Endothelial cell of umbilical vein (primary cell): Measurements from ENCODE around the gene ALDH1L1. TPM values are rescaled to one million over a fixed set of nuclear protein-coding genes. Genes with fewer than 3 reads are reported as not detected.
A peak's percentile ranks its signal among the peaks of the same experiment; 100 is the strongest.

ENCODE experiments used
- BruUV-seq: library from RNA; stranded (reverse); fragments of 400-500 nt; replicated peaks from 2 replicates; lab custom pipeline; 2021; lab: Mats Ljungman, UMichigan
- CTCF ChIA-PET: fragments of 300-600, 350-600 bp; sonication (Branson Sonifier 250); formaldehyde crosslinking; loops from one replicate; lab custom pipeline; 2021; ENCODE audit warnings: antibody characterized with exemption, inconsistent platforms; lab: Charles Lee
- POLR2A ChIA-PET: fragments of 300-600, 350-600 bp; sonication (Branson Sonifier 250); formaldehyde crosslinking; loops from one replicate; lab custom pipeline; 2021; ENCODE audit warnings: antibody characterized with exemption, inconsistent platforms; lab: Charles Lee
- DNase-seq: peaks from one replicate; pipeline ENCODE4 v3.0.0-alpha.2; 2011; ENCODE audit warnings: low read depth, low spot score
- FAIRE-seq: peaks from 2 replicates; lab custom pipeline; 2011; peaks lifted over from hg19 to GRCh38; lab: Jason Lieb, UNC
- H2AFZ ChIP-seq: 2 replicates; pipeline ENCODE4 v1.6.0; 2012; ENCODE audit warnings: low read depth, low read length, control low read depth, inconsistent platforms
- H3K27ac ChIP-seq: 2 replicates; pipeline ENCODE4 v1.5.1; 2011; ENCODE audit warnings: low read depth, mild to moderate bottlenecking, control low read depth, low read length, moderate library complexity; ENCODE audit not compliant: insufficient read depth
- H3K27me3 ChIP-seq, 2 experiments: 2 replicates each; pipeline versions ENCODE4 v1.6.0 to v1.6.1; 2011; ENCODE audit warnings: low read length in 2 of 2, mixed read lengths in 1 of 2; ENCODE audit not compliant: control insufficient read depth in 2 of 2, insufficient read depth in 2 of 2
- H3K36me3 ChIP-seq, 2 experiments: 2 replicates in 1 of 2; 3 replicates in 1 of 2; pipeline ENCODE4 v1.5.1; 2011; ENCODE audit warnings: low read length in 2 of 2, mild to moderate bottlenecking in 1 of 2, moderate library complexity in 1 of 2; ENCODE audit not compliant: control insufficient read depth in 2 of 2, insufficient read depth in 2 of 2; ENCODE audit errors: extremely low read depth in 1 of 2
- H3K4me1 ChIP-seq: 3 replicates; pipeline ENCODE4 v1.5.1; 2011; ENCODE audit warnings: mild to moderate bottlenecking, low read length; ENCODE audit not compliant: control insufficient read depth, insufficient read depth; ENCODE audit errors: extremely low read depth
- H3K4me2 ChIP-seq: 2 replicates; pipeline ENCODE4 v1.6.1; 2011; ENCODE audit warnings: low read length, control low read depth, mixed read lengths; ENCODE audit not compliant: insufficient read depth
- H3K4me3 ChIP-seq, 3 experiments: fragments of 200-600 bp in 1 of 3; sonication (generic), shearing (Covaris generic) in 1 of 3; replicated peaks in 1 of 3; 2 replicates each; pipeline ENCODE4 v1.5.1; 2011 to 2016; ENCODE audit warnings: control low read depth in 3 of 3, low read length in 3 of 3, mild to moderate bottlenecking in 2 of 3, inconsistent platforms in 1 of 3, low read depth in 1 of 3, moderate library complexity in 1 of 3; ENCODE audit not compliant: insufficient read depth in 1 of 3
- H3K79me2 ChIP-seq: 2 replicates; pipeline ENCODE4 v1.6.0; 2012; ENCODE audit warnings: low read length, inconsistent platforms; ENCODE audit not compliant: control insufficient read depth, insufficient read depth
- H3K9ac ChIP-seq: replicated peaks from 2 replicates; pipeline ENCODE3; 2011; ENCODE audit warnings: low read length, control low read depth; ENCODE audit not compliant: insufficient read depth; ENCODE audit errors: extremely low read depth
- H3K9me1 ChIP-seq: replicated peaks from 3 replicates; pipeline ENCODE4 v1.6.0; 2011; ENCODE audit warnings: mild to moderate bottlenecking, low read length; ENCODE audit not compliant: control insufficient read depth, insufficient read depth; ENCODE audit errors: extremely low read depth
- H3K9me3 ChIP-seq: replicated peaks from 2 replicates; pipeline ENCODE4 v1.5.1; 2012; ENCODE audit warnings: low read length, inconsistent platforms; ENCODE audit not compliant: control insufficient read depth, insufficient read depth
- H4K20me1 ChIP-seq: replicated peaks from 2 replicates; pipeline ENCODE3; 2011; ENCODE audit warnings: mild to moderate bottlenecking, low read length; ENCODE audit not compliant: control insufficient read depth, insufficient read depth; ENCODE audit errors: extremely low read depth
- CTCF ChIP-seq, 2 donors: IDR thresholded peaks; 1 replicate in 1 of 2; 2 replicates in 1 of 2; pipeline ENCODE4 v1.5.1; 2011; ENCODE audit warnings: low read length in 2 of 2, mild to moderate bottlenecking in 2 of 2, moderate library complexity in 2 of 2, control low read depth in 1 of 2, inconsistent platforms in 1 of 2, low read depth in 1 of 2; ENCODE audit not compliant: insufficient read depth in 1 of 2; ENCODE audit errors: extremely low read depth in 1 of 2
- EZH2 ChIP-seq: IDR thresholded peaks from 2 replicates; pipeline ENCODE4 v1.6.1; 2012; ENCODE audit warnings: borderline replicate concordance, low read depth, mild to moderate bottlenecking, moderate library complexity, low read length, inconsistent platforms; ENCODE audit not compliant: severe bottlenecking
- FOS ChIP-seq: IDR thresholded peaks from 2 replicates; pipeline ENCODE4 v1.6.1; 2011; ENCODE audit warnings: mild to moderate bottlenecking, low read length, moderate library complexity, borderline replicate concordance; ENCODE audit not compliant: insufficient read depth
- GATA2 ChIP-seq: IDR thresholded peaks from 2 replicates; pipeline ENCODE4 v1.7.0; 2011; ENCODE audit warnings: low read depth, mild to moderate bottlenecking, moderate library complexity, mixed read lengths, low read length; ENCODE audit not compliant: insufficient read length, insufficient read depth
- JUN ChIP-seq: IDR thresholded peaks from 2 replicates; pipeline ENCODE4 v1.6.1; 2011; ENCODE audit warnings: borderline replicate concordance, low read depth; ENCODE audit not compliant: insufficient read length, insufficient read depth
- MAX ChIP-seq: IDR thresholded peaks from 2 replicates; pipeline ENCODE4 v1.6.1; 2011; ENCODE audit not compliant: insufficient read depth, insufficient read length
- MYC ChIP-seq: IDR thresholded peaks from one replicate; pipeline ENCODE4 v1.6.1; 2011; ENCODE audit warnings: mild to moderate bottlenecking, low read depth, low read length
- POLR2A ChIP-seq: IDR thresholded peaks from 2 replicates; pipeline ENCODE4 v1.6.1; 2012; ENCODE audit warnings: low read depth, mild to moderate bottlenecking, control low read depth, low read length
- POLR2AphosphoS5 ChIP-seq: IDR thresholded peaks from 2 replicates; pipeline ENCODE4 v1.6.1; 2012; ENCODE audit warnings: low read depth, mild to moderate bottlenecking, control low read depth, low read length, moderate library complexity; ENCODE audit not compliant: insufficient read depth
- dilution Hi-C: fragments of 300-500 bp; cut with MboI; formaldehyde crosslinking; loops from one replicate; pipeline ENCODE4 v1.15.0; 2019; ENCODE audit warnings: low sequenced_read_pairs; ENCODE audit not compliant: extremely low pct_ligation_motif_present
- intact Hi-C: fragments of 100-400 bp; cut with micrococcal nuclease; formaldehyde crosslinking; loops from one replicate; pipeline ENCODE4 v1.10.0; 2022
- polyA plus RNA-seq, 4 experiments: library from polyadenylated mRNA; depleted of rRNA in 3 of 4; stranded (reverse) in 3 of 4; unstranded in 1 of 4; fragments of >200 nt; gene quantifications; 2 replicates each; pipeline versions ENCODE4 v1.2.1 to v1.2.3, GENCODE V29; 2011 to 2012; ENCODE audit warnings: missing spikeins in 1 of 4
- total RNA-seq: library from RNA; stranded (reverse); gene quantifications from 2 replicates; pipeline ENCODE4 v1.2.3, GENCODE V29; 2021

The ALDH1L1 gene
- total and polyA plus RNA-seq, 2 donors (not counting 3 experiments of a cell fraction or from before 2014, with no cell fraction given) = not detected

GRCh38 chr3:126197854-126198584 lies 17.6 kb upstream of the ALDH1L1 start:
- no TSS peak for BruUV-seq
- no peaks in the 10 kb centered on the region for H3K9me1 ChIP-seq
- H3K9ac ChIP-seq = no peak overlapping the region
- peaks cover 5% of the 10 kb centered on the region for H3K4me1 ChIP-seq
- no peak overlapping the region for H2AFZ ChIP-seq
- ChIA-PET CTCF (interaction anchor here (0.7 to 5.2 kb wide), 24 partner anchors 9 to 269 kb away, joined by 3 to 68 read pairs (median 5); no protein-coding TSS in a partner anchor), POLR2A (no interaction called here)
- no peak overlapping the region for H3K4me2 ChIP-seq
- H3K4me3 ChIP-seq = no peak overlapping the region
- peaks cover 0 to 2% of the 10 kb centered on the region in 2 experiments for H3K27me3 ChIP-seq
- DNase-seq (peak; percentile 66), FAIRE-seq (peak; percentile 79)
- no peaks in the 10 kb centered on the region for H3K79me2 ChIP-seq
- dilution Hi-C loops = no loop called here
- H3K27ac ChIP-seq = no peak overlapping the region
- H3K9me3 ChIP-seq = no peaks in the 10 kb centered on the region
- no peaks in the 10 kb centered on the region for H4K20me1 ChIP-seq
- TF ChIP-seq POLR2A (no peak), CTCF (IDR thresholded peaks at IDR 0.05; ENCODE audit: extremely low read depth in 1 of 2, insufficient read depth in 1 of 2, low read depth in 1 of 2, low read length in 2 of 2) (peak; percentile 72 to 86)
- H3K36me3 ChIP-seq = no peaks in the 10 kb centered on the region
- intact Hi-C loops = loop anchor here (1.0 to 5.0 kb wide), 4 partner anchors 15 to 226 kb away; no protein-coding TSS in a partner anchor

- no peaks in the 10 kb centered on the region for H3K36me3 ChIP-seq
- BruUV-seq = no TSS peak
- no peaks in the 10 kb centered on the region for H3K9me1 ChIP-seq
- H3K27ac ChIP-seq = no peak overlapping the region
- no peaks in the 10 kb centered on the region for H3K9me3 ChIP-seq
- POLR2A ChIA-PET = no interaction called here
- TF ChIP-seq GATA2 (no peak), CTCF (IDR thresholded peaks at IDR 0.05; ENCODE audit: extremely low read depth in 1 of 2, insufficient read depth in 1 of 2, low read depth in 1 of 2, low read length in 2 of 2) (no peak), MYC (no peak), MAX (no peak), POLR2A (no peak), FOS (no peak), JUN (no peak), POLR2AphosphoS5 (no peak), EZH2 (no peak)
- H2AFZ ChIP-seq = no peak overlapping the region
- H3K27me3 ChIP-seq = peaks cover 0 to 2% of the 10 kb centered on the region in 2 experiments
- no peak overlapping the region for H3K4me3 ChIP-seq
- peaks cover 5% of the 10 kb centered on the region for H3K4me1 ChIP-seq
- H3K79me2 ChIP-seq = no peaks in the 10 kb centered on the region
- CTCF ChIA-PET = interaction anchor here (1.1 to 5.2 kb wide), 13 partner anchors 10 to 268 kb away, joined by 3 to 68 read pairs (median 19); no protein-coding TSS in a partner anchor
- H3K4me2 ChIP-seq = no peak overlapping the region
- DNase-seq (no peak), FAIRE-seq (no peak)
- no peak overlapping the region for H3K9ac ChIP-seq
- no peaks in the 10 kb centered on the region for H4K20me1 ChIP-seq
- dilution Hi-C loops (no loop called here), intact Hi-C loops (loop anchor here (5.0 kb wide), 1 partner anchor 225 kb away; no protein-coding TSS in a partner anchor)
Observed at GRCh38 chr3:126197343-126197742, 17.0 kb upstream of the ALDH1L1 start.
